ENCODE results near the gene CEP131. TPM values are rescaled to one million over a fixed set of nuclear protein-coding genes. Genes with fewer than 3 reads are reported as not detected.

Gene CEP131
- total and polyA plus RNA-seq, 2 of the 4 experiments (the other 2 are of a cell fraction), result 4.8 to 9.6 TPM

DNA sequence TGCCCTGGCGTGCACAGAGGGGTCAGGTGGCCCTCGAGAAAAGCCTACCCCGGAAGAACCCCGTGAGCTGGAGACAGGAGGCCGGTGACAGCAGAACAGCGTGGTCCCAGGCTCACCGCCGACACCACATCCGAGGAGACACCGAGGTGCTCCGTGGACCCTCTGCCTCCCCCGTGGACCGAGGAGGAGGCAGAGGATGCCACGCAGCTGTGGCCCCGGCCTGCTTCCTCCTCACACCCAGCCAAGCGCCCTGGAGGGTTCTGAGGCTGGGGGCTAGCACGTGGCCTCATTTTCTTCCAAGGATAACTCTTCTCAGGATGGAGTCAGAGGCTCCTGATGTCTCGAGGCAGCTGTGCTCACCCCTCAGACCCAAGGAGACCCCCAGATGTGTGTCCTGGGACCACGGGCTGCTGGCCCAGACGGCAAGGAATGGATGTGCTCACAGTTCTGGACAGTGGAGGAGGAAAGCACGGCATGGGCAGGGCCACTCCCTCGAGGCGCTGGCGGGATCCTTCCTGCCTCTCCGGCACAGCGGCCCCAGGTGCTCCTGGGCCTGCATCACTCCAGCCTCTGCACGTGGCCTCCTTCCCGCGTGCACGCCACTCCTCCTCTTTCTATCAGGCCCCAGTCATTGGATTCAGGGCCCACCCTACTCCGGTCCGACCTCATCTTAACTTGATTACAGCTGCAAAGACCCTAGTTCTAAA, 61.9 kb downstream of the CEP131 start:
- in situ Hi-C loops (cut with MboI; ENCODE audit: low sequenced_read_pairs), result no loop called here

More for the DNA sequence above, 61.9 kb downstream of the CEP131 start:
- Histone ChIP-seq H3K4ac (ENCODE audit: low read depth, low read length) (no peak overlapping the region), H3K56ac (ENCODE audit: extremely low read depth, insufficient read depth, low read length) (no peak overlapping the region), H3K18ac (ENCODE audit: low read depth, low read length) (no peak overlapping the region), H3K9ac (ENCODE audit: low read depth, low read length) (no peak overlapping the region), H2BK5ac (ENCODE audit: low read depth, low read length, poor library complexity, severe bottlenecking) (no peak overlapping the region), H3K9me3 (ENCODE audit: control insufficient read depth, insufficient read depth, low read length) (no peaks in the 10 kb centered on the region), H3K9me1 (ENCODE audit: insufficient read depth, low read length) (no peaks in the 10 kb centered on the region), H2AK9ac (replicated peaks; ENCODE audit: low read depth, low read length, poor library complexity) (no peak overlapping the region), H3K4me2 (ENCODE audit: low read depth, low read length) (no peak overlapping the region), H3K4me1 (ENCODE audit: control insufficient read depth, insufficient read depth, low read length) (no peaks in the 10 kb centered on the region), H3K4me3 (ENCODE audit: insufficient read depth, low read depth, low read length) (no peak overlapping the region), H3K23ac (ENCODE audit: low read depth, low read length) (no peak overlapping the region), H2BK120ac (ENCODE audit: low read depth, low read length) (no peak overlapping the region), H4K5ac (ENCODE audit: low read depth, low read length) (no peak overlapping the region), H3K79me1 (ENCODE audit: low read depth in 1 of 2, low read length in 2 of 2) (no peaks in the 10 kb centered on the region), H3K14ac (replicated peaks; ENCODE audit: low read depth, low read length) (no peak overlapping the region), H2AFZ (replicated peaks; ENCODE audit: low read length, poor library complexity) (no peak overlapping the region), H4K91ac (ENCODE audit: insufficient read depth, low read depth, low read length) (no peak overlapping the region), H3K36me3 (ENCODE audit: control insufficient read depth, insufficient read depth, low read length) (no peaks in the 10 kb centered on the region), H2BK20ac (ENCODE audit: low read depth, low read length) (no peak overlapping the region), H3K27me3 (ENCODE audit: control insufficient read depth, insufficient read depth, low read length) (peaks cover 33% of the 10 kb centered on the region; the same call in 1 of the 2 replicates), H4K8ac (ENCODE audit: low read depth in 2 of 2, low read length in 2 of 2) (no peak overlapping the region), H2BK15ac (ENCODE audit: low read depth, low read length) (no peak overlapping the region), H4K20me1 (ENCODE audit: insufficient read depth, low read length) (no peaks in the 10 kb centered on the region), H3K27ac (ENCODE audit: insufficient read depth, low read length) (no peak overlapping the region), H2AK5ac (ENCODE audit: low read depth, low read length) (no peak overlapping the region)
- BruUV-seq (replicated peaks), result no TSS peak
- POLR2A ChIA-PET (ENCODE audit: unreplicated experiment), result no interaction called here
- no peak for TF ChIP-seq FOS (IDR thresholded peaks at IDR 0.05; ENCODE audit: low read depth, low read length)
- TF ChIP-seq MAZ (IDR thresholded peaks at IDR 0.05; ENCODE audit: borderline replicate concordance, low read depth, low read length), result no peak
- TF ChIP-seq NFE2L2 (IDR thresholded peaks at IDR 0.05; ENCODE audit: low read depth, low read length), result no peak
- no peak for TF ChIP-seq SMC3 (IDR thresholded peaks at IDR 0.05; ENCODE audit: low read depth, low read length)
- no peak for TF ChIP-seq POLR2A (IDR thresholded peaks at IDR 0.05; ENCODE audit: low read depth, low read length)
- DNase-seq, result no peak
- no peak for ATAC-seq (ENCODE audit: low read depth)
- intact Hi-C loops (cut with micrococcal nuclease) (no loop called here), dilution Hi-C loops (cut with HindIII; ENCODE audit: low sequenced_read_pairs, unreplicated experiment) (no loop called here)
- CTCF ChIA-PET, result no interaction called here
- 53% methylated on average over 16 of the region's 32 CpGs; no CpG with 5 or more reads in 1 of the 2 experiments for WGBS, 2 experiments (ENCODE audit: extremely low coverage in 2 of 2, insufficient read length in 1 of 2)

All from IMR-90 (cell line).